Keratinocyte (primary cell): ENCODE results near the gene QSOX2. TPM values are rescaled to one million over a fixed set of nuclear protein-coding genes. Genes with fewer than 3 reads are reported as not detected.

Experiments used
- DNase-seq: peaks from one replicate; pipeline ENCODE4 v3.0.0-alpha.2; 2011; ENCODE audit warnings: low read depth, missing footprints, low spot score
- FAIRE-seq: peaks from 2 replicates; lab custom pipeline; 2011; peaks lifted over from hg19 to GRCh38; lab: Jason Lieb, UNC
- H2AFZ ChIP-seq: 2 replicates; pipeline ENCODE4 v1.6.0; 2012; ENCODE audit warnings: low read length, control low read depth, inconsistent platforms; ENCODE audit not compliant: control insufficient read depth
- H3K27ac ChIP-seq: 2 replicates; pipeline ENCODE4 v1.5.1; 2011; ENCODE audit warnings: low read length; ENCODE audit not compliant: control insufficient read depth, insufficient read depth
- H3K27me3 ChIP-seq: 3 replicates; pipeline ENCODE4 v1.6.0; 2011; ENCODE audit warnings: low read length; ENCODE audit not compliant: control insufficient read depth, insufficient read depth; ENCODE audit errors: extremely low read depth
- H3K36me3 ChIP-seq, 2 experiments: 2 replicates in 1 of 2; 3 replicates in 1 of 2; pipeline ENCODE4 v1.5.1; 2011; ENCODE audit warnings: low read length in 2 of 2, mild to moderate bottlenecking in 1 of 2; ENCODE audit not compliant: control insufficient read depth in 2 of 2, insufficient read depth in 2 of 2; ENCODE audit errors: extremely low read depth in 1 of 2
- H3K4me1 ChIP-seq: 3 replicates; pipeline ENCODE4 v1.5.1; 2011; ENCODE audit warnings: low read length; ENCODE audit not compliant: control insufficient read depth, insufficient read depth; ENCODE audit errors: extremely low read depth
- H3K4me2 ChIP-seq: 3 replicates; pipeline ENCODE4 v1.6.0; 2011; ENCODE audit warnings: low read depth, low read length; ENCODE audit not compliant: control insufficient read depth, insufficient read depth; ENCODE audit errors: extremely low read depth
- H3K4me3 ChIP-seq, 3 experiments: fragments of 200-600 bp in 1 of 3; sonication (generic) in 1 of 3; 2 replicates in 2 of 3; 3 replicates in 1 of 3; pipeline ENCODE4 v1.5.1; 2011 to 2016; ENCODE audit warnings: low read length in 3 of 3, mild to moderate bottlenecking in 3 of 3, control low read depth in 2 of 3, inconsistent platforms in 1 of 3, low read depth in 1 of 3, mixed read lengths in 1 of 3, mixed run types in 1 of 3, moderate library complexity in 1 of 3; ENCODE audit not compliant: control insufficient read depth in 2 of 3, insufficient read depth in 2 of 3; ENCODE audit errors: extremely low read depth in 1 of 3
- H3K79me2 ChIP-seq: 2 replicates; pipeline ENCODE4 v1.6.0; 2012; ENCODE audit warnings: low read length; ENCODE audit not compliant: control insufficient read depth, insufficient read depth
- H3K9ac ChIP-seq: 3 replicates; pipeline ENCODE4 v1.6.0; 2011; ENCODE audit warnings: low read length; ENCODE audit not compliant: control insufficient read depth, insufficient read depth; ENCODE audit errors: extremely low read depth
- H3K9me1 ChIP-seq: 3 replicates; pipeline ENCODE4 v1.6.0; 2011; ENCODE audit warnings: low read length; ENCODE audit not compliant: control insufficient read depth, insufficient read depth; ENCODE audit errors: extremely low read depth
- H3K9me3 ChIP-seq: 2 replicates; pipeline ENCODE4 v1.5.1; 2012; ENCODE audit warnings: low read depth, low read length; ENCODE audit not compliant: control insufficient read depth
- H4K20me1 ChIP-seq: 3 replicates; pipeline ENCODE4 v1.6.0; 2011; ENCODE audit warnings: low read length; ENCODE audit not compliant: control insufficient read depth, insufficient read depth; ENCODE audit errors: extremely low read depth
- EZH2 ChIP-seq: IDR thresholded peaks from one replicate; pipeline ENCODE4 v1.6.1; 2012; ENCODE audit warnings: inconsistent platforms, mild to moderate bottlenecking, low read length, moderate library complexity
- dilution Hi-C: fragments of 300-500 bp; cut with MboI; formaldehyde crosslinking; loops from one replicate; pipeline ENCODE4 v1.7.0; 2020; ENCODE audit warnings: low sequenced_read_pairs; ENCODE audit not compliant: extremely low pct_ligation_motif_present
- polyA plus RNA-seq, 5 experiments: library from polyadenylated mRNA; depleted of rRNA in 3 of 5; stranded (reverse) in 3 of 5; stranded (forward) in 1 of 5; unstranded in 1 of 5; fragments of >200 nt; gene quantifications; 1 replicate in 1 of 5; 2 replicates in 3 of 5; 3 replicates in 1 of 5; pipeline versions ENCODE4 v1.2.1 to v1.2.3, GENCODE V29; 2011 to 2012; ENCODE audit warnings: missing spikeins in 2 of 5, low read depth in 1 of 5, low replicate concordance in 1 of 5
- TF ChIP-seq, protein P1 (sequence below), 3 experiments: IDR thresholded peaks in 1 of 3; conservative IDR thresholded peaks in 1 of 3; optimal IDR thresholded peaks in 1 of 3; 2 replicates in 2 of 3; 3 replicates in 1 of 3; pipeline versions ENCODE3 to v1.5.1; 2011; ENCODE audit warnings: low read length in 3 of 3, mild to moderate bottlenecking in 3 of 3, moderate library complexity in 2 of 3, control low read depth in 1 of 3, inconsistent platforms in 1 of 3; ENCODE audit not compliant: insufficient read depth in 2 of 3; ENCODE audit errors: extremely low read depth in 1 of 3

QSOX2 gene
- polyA plus RNA-seq, 1 donor (not counting 4 experiments of a cell fraction or from before 2014, with no cell fraction given) = 11.9 TPM

DNA sequence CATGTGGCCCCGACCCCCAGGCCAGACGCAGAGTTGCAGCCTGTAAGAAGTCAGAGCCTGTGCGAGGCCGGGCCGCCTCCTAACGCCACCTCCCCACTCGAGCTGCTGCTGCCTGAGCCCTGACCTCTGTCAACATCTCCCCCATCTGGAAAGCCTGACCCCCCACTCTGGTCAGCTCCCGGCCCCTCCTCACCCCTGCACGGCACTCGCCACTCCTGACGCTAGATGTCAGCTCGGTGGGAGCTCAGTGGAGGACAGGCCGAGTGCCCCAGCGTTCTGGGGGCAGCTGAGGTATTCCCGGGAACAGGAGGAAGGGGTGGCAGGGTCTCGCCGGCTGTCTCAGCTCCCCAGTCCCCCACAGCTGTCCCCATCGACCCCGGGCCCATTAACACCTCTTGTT is 60.5 kb downstream of the QSOX2 start:
- H3K27ac ChIP-seq = no peak overlapping the region
- TF ChIP-seq, protein P1, sequence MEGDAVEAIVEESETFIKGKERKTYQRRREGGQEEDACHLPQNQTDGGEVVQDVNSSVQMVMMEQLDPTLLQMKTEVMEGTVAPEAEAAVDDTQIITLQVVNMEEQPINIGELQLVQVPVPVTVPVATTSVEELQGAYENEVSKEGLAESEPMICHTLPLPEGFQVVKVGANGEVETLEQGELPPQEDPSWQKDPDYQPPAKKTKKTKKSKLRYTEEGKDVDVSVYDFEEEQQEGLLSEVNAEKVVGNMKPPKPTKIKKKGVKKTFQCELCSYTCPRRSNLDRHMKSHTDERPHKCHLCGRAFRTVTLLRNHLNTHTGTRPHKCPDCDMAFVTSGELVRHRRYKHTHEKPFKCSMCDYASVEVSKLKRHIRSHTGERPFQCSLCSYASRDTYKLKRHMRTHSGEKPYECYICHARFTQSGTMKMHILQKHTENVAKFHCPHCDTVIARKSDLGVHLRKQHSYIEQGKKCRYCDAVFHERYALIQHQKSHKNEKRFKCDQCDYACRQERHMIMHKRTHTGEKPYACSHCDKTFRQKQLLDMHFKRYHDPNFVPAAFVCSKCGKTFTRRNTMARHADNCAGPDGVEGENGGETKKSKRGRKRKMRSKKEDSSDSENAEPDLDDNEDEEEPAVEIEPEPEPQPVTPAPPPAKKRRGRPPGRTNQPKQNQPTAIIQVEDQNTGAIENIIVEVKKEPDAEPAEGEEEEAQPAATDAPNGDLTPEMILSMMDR (optimal IDR thresholded peaks at IDR 0.05 in 1 of 3, IDR thresholded peaks at IDR 0.05 in 1 of 3, conservative IDR thresholded peaks at IDR 0.05 in 1 of 3; ENCODE audit: extremely low read depth in 1 of 3, insufficient read depth in 2 of 3, low read length in 3 of 3) = no peak
- TF ChIP-seq EZH2 = no peak
- no peaks in the 10 kb centered on the region for H3K36me3 ChIP-seq
- no peak overlapping the region for H3K4me3 ChIP-seq
- H3K9me3 ChIP-seq = no peaks in the 10 kb centered on the region
- no peak overlapping the region for H3K9ac ChIP-seq
- H3K79me2 ChIP-seq = no peaks in the 10 kb centered on the region
- DNase-seq (no peak), FAIRE-seq (no peak)
- no peaks in the 10 kb centered on the region for H3K4me1 ChIP-seq
- no peaks in the 10 kb centered on the region for H3K9me1 ChIP-seq
- H2AFZ ChIP-seq = no peak overlapping the region
- dilution Hi-C loops = no loop called here
- H3K27me3 ChIP-seq = peaks cover 55% of the 10 kb centered on the region
- no peaks in the 10 kb centered on the region for H4K20me1 ChIP-seq
- H3K4me2 ChIP-seq = no peak overlapping the region

DNA sequence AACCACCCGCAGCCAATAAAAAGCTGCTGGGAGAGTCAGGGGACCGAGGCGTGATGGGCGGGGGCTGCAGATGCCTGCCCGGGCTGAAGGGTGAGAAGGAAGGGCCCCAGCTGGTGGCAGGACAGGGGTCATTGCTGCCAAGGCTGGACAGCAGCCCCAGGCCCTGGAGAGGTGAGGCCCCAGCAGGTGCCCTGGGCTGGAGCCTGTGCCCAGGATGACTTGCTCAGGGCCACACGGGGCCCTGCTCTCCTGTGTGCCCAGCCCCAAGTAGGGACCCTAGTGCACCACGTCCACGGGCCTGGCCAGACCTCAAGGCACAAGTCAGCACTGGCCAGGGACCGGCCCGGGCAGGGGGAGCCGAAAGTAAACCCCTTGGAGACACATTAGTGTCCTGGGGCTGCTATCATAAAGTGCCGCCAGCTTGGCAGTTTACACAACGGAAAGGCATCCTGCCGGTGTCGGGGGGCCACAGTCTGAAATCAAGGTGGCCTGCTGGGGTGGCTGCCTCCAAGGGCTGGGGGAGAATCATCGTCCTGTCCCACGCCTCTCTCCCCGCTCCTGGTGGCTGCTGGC is 62.7 kb downstream of the QSOX2 start:
- Histone ChIP-seq H3K79me2 (no peaks in the 10 kb centered on the region), H3K4me2 (no peak overlapping the region), H3K27ac (no peak overlapping the region), H3K4me1 (no peaks in the 10 kb centered on the region), H4K20me1 (no peaks in the 10 kb centered on the region), H3K27me3 (peaks cover 43% of the 10 kb centered on the region), H3K36me3 (no peaks in the 10 kb centered on the region), H3K9ac (no peak overlapping the region), H3K4me3 (no peak overlapping the region), H2AFZ (no peak overlapping the region), H3K9me1 (no peaks in the 10 kb centered on the region), H3K9me3 (no peaks in the 10 kb centered on the region)
- dilution Hi-C loops = no loop called here
- TF ChIP-seq EZH2 = no peak
- TF ChIP-seq, protein P1 (optimal IDR thresholded peaks at IDR 0.05 in 1 of 3, IDR thresholded peaks at IDR 0.05 in 1 of 3, conservative IDR thresholded peaks at IDR 0.05 in 1 of 3; ENCODE audit: extremely low read depth in 1 of 3, insufficient read depth in 2 of 3, low read length in 3 of 3) = no peak
- no peak for DNase-seq
- FAIRE-seq = no peak
